Ascending aorta (tissue), 2 donors: ENCODE measurements around the gene FIGNL1. TPM values are rescaled to one million over a fixed set of nuclear protein-coding genes. Genes with fewer than 3 reads are reported as not detected.

Experiments
- DNase-seq, 2 donors: peaks; one replicate each; pipeline ENCODE4 v3.0.0-alpha.2; 2019; ENCODE audit warnings: low spot score in 2 of 2
- H3K27ac ChIP-seq, 2 donors: fragments of 200-600 bp; sonication (generic); one replicate each; pipeline ENCODE4 v1.5.1; 2016 to 2017; ENCODE audit warnings: mild to moderate bottlenecking in 1 of 2
- H3K27me3 ChIP-seq: fragments of 200-600 bp; sonication (generic); one replicate; pipeline ENCODE4 v1.5.1; 2017
- H3K36me3 ChIP-seq, 2 donors: fragments of 200-600 bp; sonication (generic); one replicate each; pipeline ENCODE4 v1.5.1; 2016
- H3K4me1 ChIP-seq, 2 donors: fragments of 200-600 bp; sonication (generic); one replicate each; pipeline ENCODE4 v1.5.1; 2016 to 2017; ENCODE audit warnings: mild to moderate bottlenecking in 1 of 2
- H3K4me3 ChIP-seq, 2 donors: fragments of 200-600 bp; sonication (generic); one replicate each; pipeline ENCODE4 v1.5.1; 2016 to 2017; ENCODE audit warnings: mild to moderate bottlenecking in 1 of 2
- H3K9me3 ChIP-seq, 2 donors: fragments of 200-600 bp; sonication (generic); one replicate each; pipeline ENCODE4 v1.5.1; 2016
- CTCF ChIP-seq, 3 experiments: fragments of 200-600 bp in 2 of 3; fragments of 450-650 bp in 1 of 3; sonication (generic) in 2 of 3; IDR thresholded peaks; one replicate each; pipeline ENCODE4 v1.5.1; 2016 to 2019; ENCODE audit warnings: antibody characterized with exemption in 3 of 3, mild to moderate bottlenecking in 1 of 3, moderate library complexity in 1 of 3
- intact Hi-C: fragments of 100-400 bp; cut with DNase I; formaldehyde crosslinking; loops from one replicate; pipeline ENCODE4 v1.15.1; 2023
- total RNA-seq: library from RNA; depleted of rRNA; stranded (reverse); fragments of >200 nt; gene quantifications from one replicate; pipeline ENCODE4 v1.1.0, GENCODE V29; 2016

The FIGNL1 gene
- total RNA-seq, 1 donor from 2014 or later = 0.32 TPM

- DNase-seq = no peak
- H3K4me3 ChIP-seq = no peak overlapping the region
- no peaks in the 10 kb centered on the region for H3K27me3 ChIP-seq
- H3K9me3 ChIP-seq = no peaks in the 10 kb centered on the region
- intact Hi-C loops = no loop called here
- no peak for TF ChIP-seq CTCF (IDR thresholded peaks at IDR 0.05)
- no peaks in the 10 kb centered on the region for H3K36me3 ChIP-seq
- H3K27ac ChIP-seq = no peak overlapping the region
- H3K4me1 ChIP-seq = no peaks in the 10 kb centered on the region
Measured at GRCh38 chr7:50495746-50496145, 45.6 kb upstream of the FIGNL1 start.

GRCh38 chr7:50492770-50493519 lies 42.8 kb upstream of the FIGNL1 start:
- DNase-seq = no peak
- Histone ChIP-seq H3K36me3 (no peaks in the 10 kb centered on the region), H3K4me3 (no peak overlapping the region), H3K27ac (no peak overlapping the region), H3K27me3 (no peaks in the 10 kb centered on the region), H3K4me1 (no peaks in the 10 kb centered on the region), H3K9me3 (no peaks in the 10 kb centered on the region)
- no peak for TF ChIP-seq CTCF (IDR thresholded peaks at IDR 0.05)
- intact Hi-C loops = no loop called here

GRCh38 chr7:50491943-50492342 lies 41.8 kb upstream of the FIGNL1 start:
- no peaks in the 10 kb centered on the region for H3K27me3 ChIP-seq
- DNase-seq = no peak
- intact Hi-C loops = no loop called here
- H3K9me3 ChIP-seq = no peaks in the 10 kb centered on the region
- TF ChIP-seq CTCF (IDR thresholded peaks at IDR 0.05) = no peak
- H3K36me3 ChIP-seq = no peaks in the 10 kb centered on the region
- H3K4me1 ChIP-seq = no peaks in the 10 kb centered on the region
- H3K4me3 ChIP-seq = no peak overlapping the region
- H3K27ac ChIP-seq = no peak overlapping the region

- H3K9me3 ChIP-seq = no peaks in the 10 kb centered on the region
- no peak overlapping the region for H3K27ac ChIP-seq
- no peaks in the 10 kb centered on the region for H3K27me3 ChIP-seq
- no peak for TF ChIP-seq CTCF (IDR thresholded peaks at IDR 0.05)
- intact Hi-C loops = no loop called here
- H3K4me3 ChIP-seq = no peak overlapping the region
- DNase-seq = no peak
- H3K36me3 ChIP-seq = no peaks in the 10 kb centered on the region
- no peaks in the 10 kb centered on the region for H3K4me1 ChIP-seq
Measured at GRCh38 chr7:50491209-50491608, 41.1 kb upstream of the FIGNL1 start.

- Histone ChIP-seq H3K27ac (no peak overlapping the region), H3K9me3 (no peaks in the 10 kb centered on the region), H3K27me3 (no peaks in the 10 kb centered on the region), H3K4me3 (no peak overlapping the region), H3K4me1 (no peaks in the 10 kb centered on the region), H3K36me3 (no peaks in the 10 kb centered on the region)
- TF ChIP-seq CTCF (IDR thresholded peaks at IDR 0.05) = no peak
- DNase-seq = no peak
- intact Hi-C loops = no loop called here
Measured at GRCh38 chr7:50488379-50488778, 38.2 kb upstream of the FIGNL1 start.

- Histone ChIP-seq H3K27me3 (no peaks in the 10 kb centered on the region), H3K27ac (no peak overlapping the region), H3K4me3 (no peak overlapping the region), H3K36me3 (no peaks in the 10 kb centered on the region), H3K4me1 (no peaks in the 10 kb centered on the region), H3K9me3 (no peaks in the 10 kb centered on the region)
- TF ChIP-seq CTCF (IDR thresholded peaks at IDR 0.05) = no peak
- no peak for DNase-seq
- intact Hi-C loops = no loop called here
Measured at GRCh38 chr7:50486512-50486911, 36.4 kb upstream of the FIGNL1 start.
